Measurements from ENCODE around the gene GSK3B.

DNA sequence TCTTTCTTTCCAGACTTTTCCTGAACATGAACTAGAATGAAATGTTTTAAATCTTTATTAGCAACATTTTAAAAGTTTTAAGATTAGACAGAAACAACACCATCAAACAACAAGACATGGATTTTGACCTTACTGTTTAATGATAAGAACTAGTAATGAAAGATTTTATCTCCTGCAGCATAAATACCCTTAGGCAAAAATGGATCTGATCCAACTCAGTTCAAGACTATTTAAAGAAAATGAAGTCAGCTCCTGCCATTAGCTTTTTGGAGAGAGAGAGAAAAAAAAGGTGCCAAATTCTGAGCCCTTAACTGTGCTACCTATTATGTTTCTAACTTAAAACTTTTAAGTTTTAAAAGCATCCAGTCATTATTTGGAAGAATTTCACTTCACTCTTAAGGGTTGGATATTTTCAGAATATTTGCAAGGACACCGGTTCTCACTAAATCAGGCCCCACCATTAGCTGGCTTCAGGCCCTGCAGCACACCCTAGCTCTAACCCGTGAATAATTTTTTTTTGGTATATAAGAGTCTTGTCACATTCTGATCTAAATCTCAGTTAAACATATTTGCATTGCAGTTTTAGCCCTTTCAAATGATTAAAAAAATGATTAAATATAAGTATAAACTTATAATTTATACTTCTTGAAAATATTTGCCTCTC is 252.3 kb downstream of the GSK3B start:
- TF ChIP-seq CTCF (IDR thresholded peaks at IDR 0.05) (no peak), EZH2 (IDR thresholded peaks at IDR 0.05) (no peak)

Data from neural progenitor cell (in vitro differentiated cells).